Spleen (tissue), 7 donors: ENCODE results near the gene ME3.

Source experiments
- CTCF ChIP-seq, 11 experiments: fragments of 200-600 bp in 7 of 11; fragments of 450-650 bp in 4 of 11; sonication (generic) in 4 of 11; IDR thresholded peaks in 8 of 11; conservative IDR thresholded peaks in 3 of 11; 1 replicate in 7 of 11; 2 replicates in 4 of 11; pipeline versions ENCODE4 v1.4.0 to v1.8.0; 2016 to 2021; ENCODE audit warnings: antibody characterized with exemption in 11 of 11, inconsistent platforms in 4 of 11, mild to moderate bottlenecking in 1 of 11
- POLR2A ChIP-seq, 3 donors: fragments of 450-650 bp; IDR thresholded peaks; one replicate each; pipeline ENCODE4 v1.5.1; 2017; ENCODE audit warnings: antibody characterized with exemption in 3 of 3, mild to moderate bottlenecking in 1 of 3
- donor health status: DM: no; HTN: no; CAD: no; lungs with moderate emphysema.
- donor health status: DM: no; HTN: no; CAD: no.
- donor health status: DM: no; HTN: no; CAD: no.

DNA sequence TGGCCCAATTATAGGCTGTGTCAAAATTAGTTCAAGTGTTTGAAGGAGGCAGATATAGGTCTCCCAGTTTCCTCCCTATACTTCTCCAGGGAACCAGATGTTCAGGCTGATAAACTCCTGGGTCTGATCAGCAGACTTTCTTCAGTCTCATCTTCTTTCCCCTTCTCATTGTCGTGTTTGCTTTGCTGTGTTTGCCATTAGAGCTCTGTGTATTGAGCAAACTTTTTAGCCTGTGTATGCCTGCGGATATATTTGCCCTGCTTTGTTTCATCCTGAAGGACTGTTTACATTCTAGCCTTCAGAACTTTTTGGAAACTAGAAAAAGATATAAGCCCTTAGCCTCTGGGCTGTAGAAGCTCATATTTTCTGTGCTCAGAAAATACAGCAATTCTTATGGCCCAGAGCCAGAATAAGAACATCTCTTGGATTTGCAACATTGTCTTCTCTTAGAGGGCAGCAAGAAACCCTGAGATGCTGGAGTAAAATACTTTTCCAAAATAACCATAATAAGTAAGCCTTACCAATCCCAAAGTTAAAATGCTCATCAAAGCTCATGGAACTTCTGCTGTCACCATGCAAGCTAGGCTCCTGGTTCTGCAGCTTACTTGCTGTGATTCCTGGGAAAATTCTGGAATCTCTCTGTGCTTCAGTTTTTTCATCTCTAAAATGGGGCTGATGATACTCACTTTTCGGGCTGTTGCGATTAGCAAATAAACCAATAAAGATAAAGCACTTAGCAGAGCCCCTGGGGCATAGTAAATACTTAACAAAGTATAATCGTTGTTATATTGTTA, 34.1 kb upstream of the ME3 start:
- no peak for TF ChIP-seq CTCF (IDR thresholded peaks at IDR 0.05 in 8 of 11, conservative IDR thresholded peaks at IDR 0.05 in 3 of 11)
- no peak for TF ChIP-seq POLR2A (IDR thresholded peaks at IDR 0.05)
